Panc1 (cell line): Measurements from ENCODE around the gene PRSS21.

Experiments used
- CTCF ChIP-seq: fragments of 450-650 bp; IDR thresholded peaks from 2 replicates; pipeline ENCODE4 v1.5.1; 2017; ENCODE audit warnings: mild to moderate bottlenecking
- POLR2AphosphoS5 ChIP-seq: IDR thresholded peaks from 2 replicates; pipeline ENCODE4 v1.6.1; 2012; ENCODE audit warnings: mild to moderate bottlenecking, low read depth, low read length, moderate library complexity
- REST ChIP-seq, 2 experiments: IDR thresholded peaks; 2 replicates each; pipeline ENCODE4 v1.6.1; 2011 to 2012; ENCODE audit warnings: low read depth in 2 of 2, control low read depth in 1 of 2, low read length in 1 of 2, mild to moderate bottlenecking in 1 of 2, moderate library complexity in 1 of 2; ENCODE audit not compliant: insufficient read depth in 1 of 2

- TF ChIP-seq CTCF (no peak), POLR2AphosphoS5 (no peak), REST (IDR thresholded peaks at IDR 0.05; ENCODE audit: insufficient read depth in 1 of 2, low read depth in 2 of 2, low read length in 1 of 2) (no peak)
Observed at GRCh38 chr16:2843526-2843925, 26.5 kb downstream of the PRSS21 start.
